SK-N-SH treated with all-trans-retinoic acid at 6 μM for 48 hours (cell line): Measurements from ENCODE around the gene ADCK1.

Source experiments
- ARNTL ChIP-seq: fragments of 450-650 bp; formaldehyde crosslinking; IDR thresholded peaks from 2 replicates; pipeline ENCODE4 v1.5.0; 2020; ENCODE audit warnings: low read depth, mild to moderate bottlenecking, moderate library complexity, borderline replicate concordance
- ISL1 ChIP-seq: fragments of 250-450 bp; sonication (Bioruptor Pico); IDR thresholded peaks from 2 replicates; pipeline ENCODE4 v2.1.2; 2022; ENCODE audit warnings: mild to moderate bottlenecking, moderate library complexity
- TF ChIP-seq, protein P1 (sequence below): fragments of 250-450 bp; sonication (Bioruptor Pico); IDR thresholded peaks from 2 replicates; pipeline ENCODE4 v1.8.0; 2021; ENCODE audit warnings: low read depth, mild to moderate bottlenecking, moderate library complexity, borderline replicate concordance

DNA sequence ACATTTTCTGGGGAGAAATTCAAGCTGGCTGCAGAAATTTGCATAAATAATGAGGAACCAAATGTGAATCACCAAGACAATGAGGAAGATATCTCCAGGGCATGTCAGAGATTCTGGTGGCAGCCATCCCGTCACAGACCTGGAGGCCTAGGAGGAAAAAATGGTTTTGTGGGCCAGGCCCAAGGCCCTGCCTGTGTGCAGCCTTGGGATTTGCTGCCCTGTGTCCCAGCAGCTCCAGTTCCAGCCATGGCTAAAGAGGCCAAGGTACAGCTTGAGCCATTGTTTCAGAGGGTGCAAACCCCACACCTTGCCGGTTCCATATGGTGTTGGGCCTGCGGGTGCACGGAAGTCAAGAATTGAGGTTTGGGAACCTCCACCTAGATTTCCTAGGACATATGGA is 147.5 kb downstream of the ADCK1 start:
- TF ChIP-seq ISL1 (CRISPR knock-in tag) (no peak), ARNTL (CRISPR knock-in tag) (no peak)
- TF ChIP-seq, protein P1, sequence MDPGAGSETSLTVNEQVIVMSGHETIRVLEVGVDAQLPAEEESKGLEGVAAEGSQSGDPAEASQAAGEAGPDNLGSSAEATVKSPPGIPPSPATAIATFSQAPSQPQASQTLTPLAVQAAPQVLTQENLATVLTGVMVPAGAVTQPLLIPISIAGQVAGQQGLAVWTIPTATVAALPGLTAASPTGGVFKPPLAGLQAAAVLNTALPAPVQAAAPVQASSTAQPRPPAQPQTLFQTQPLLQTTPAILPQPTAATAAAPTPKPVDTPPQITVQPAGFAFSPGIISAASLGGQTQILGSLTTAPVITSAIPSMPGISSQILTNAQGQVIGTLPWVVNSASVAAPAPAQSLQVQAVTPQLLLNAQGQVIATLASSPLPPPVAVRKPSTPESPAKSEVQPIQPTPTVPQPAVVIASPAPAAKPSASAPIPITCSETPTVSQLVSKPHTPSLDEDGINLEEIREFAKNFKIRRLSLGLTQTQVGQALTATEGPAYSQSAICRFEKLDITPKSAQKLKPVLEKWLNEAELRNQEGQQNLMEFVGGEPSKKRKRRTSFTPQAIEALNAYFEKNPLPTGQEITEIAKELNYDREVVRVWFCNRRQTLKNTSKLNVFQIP: no peak
